ENCODE measurements around the gene GALNT17.

DNA sequence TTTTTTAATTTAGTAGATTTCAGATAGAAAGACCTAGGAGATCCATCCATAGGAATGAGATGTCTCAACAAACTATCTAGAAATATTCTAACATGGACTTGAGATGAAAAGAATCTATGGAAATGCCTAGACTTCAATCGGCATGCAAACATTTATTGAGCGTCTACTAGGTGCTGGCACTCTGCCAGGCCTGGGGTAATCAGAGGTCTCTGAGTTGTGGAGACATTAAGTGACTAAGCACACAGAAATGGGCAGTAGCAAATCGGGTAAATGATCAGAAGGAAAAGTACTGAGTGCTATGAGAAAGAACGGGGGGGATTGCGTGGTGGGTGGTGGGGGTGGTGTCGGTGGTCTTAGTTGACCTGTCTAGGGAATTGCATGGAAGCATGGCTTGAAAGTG, 466.6 kb downstream of the GALNT17 start:
- TF ChIP-seq, protein P1, sequence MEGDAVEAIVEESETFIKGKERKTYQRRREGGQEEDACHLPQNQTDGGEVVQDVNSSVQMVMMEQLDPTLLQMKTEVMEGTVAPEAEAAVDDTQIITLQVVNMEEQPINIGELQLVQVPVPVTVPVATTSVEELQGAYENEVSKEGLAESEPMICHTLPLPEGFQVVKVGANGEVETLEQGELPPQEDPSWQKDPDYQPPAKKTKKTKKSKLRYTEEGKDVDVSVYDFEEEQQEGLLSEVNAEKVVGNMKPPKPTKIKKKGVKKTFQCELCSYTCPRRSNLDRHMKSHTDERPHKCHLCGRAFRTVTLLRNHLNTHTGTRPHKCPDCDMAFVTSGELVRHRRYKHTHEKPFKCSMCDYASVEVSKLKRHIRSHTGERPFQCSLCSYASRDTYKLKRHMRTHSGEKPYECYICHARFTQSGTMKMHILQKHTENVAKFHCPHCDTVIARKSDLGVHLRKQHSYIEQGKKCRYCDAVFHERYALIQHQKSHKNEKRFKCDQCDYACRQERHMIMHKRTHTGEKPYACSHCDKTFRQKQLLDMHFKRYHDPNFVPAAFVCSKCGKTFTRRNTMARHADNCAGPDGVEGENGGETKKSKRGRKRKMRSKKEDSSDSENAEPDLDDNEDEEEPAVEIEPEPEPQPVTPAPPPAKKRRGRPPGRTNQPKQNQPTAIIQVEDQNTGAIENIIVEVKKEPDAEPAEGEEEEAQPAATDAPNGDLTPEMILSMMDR (IDR thresholded peaks at IDR 0.05; ENCODE audit: low read depth, low read length): no peak
- no peak for TF ChIP-seq EZH2phosphoT487 (IDR thresholded peaks at IDR 0.05; ENCODE audit: low read depth)
